Smooth muscle cell (in vitro differentiated cells): ENCODE measurements around the gene PSMC3IP. TPM values are rescaled to one million over a fixed set of nuclear protein-coding genes. Genes with fewer than 3 reads are reported as not detected.

ENCODE experiments used
- polyA plus RNA-seq: library from polyadenylated mRNA; unstranded; fragments of >200 nt; fragmentation: Nextera tagmentation; extraction: Ambion mirVana; gene quantifications from 2 replicates; pipeline ENCODE4 v1.2.1, GENCODE V29; 2016
- total RNA-seq: library from RNA; depleted of rRNA; stranded (reverse); fragments of >200 nt; gene quantifications from 2 replicates; pipeline ENCODE4 v1.2.3, GENCODE V29; 2014

The PSMC3IP gene
- total and polyA plus RNA-seq, 2 experiments from 2014 or later, result 5.3 to 7.7 TPM

Other genes with a start within 250 kb of the PSMC3IP start
- 85.6 and 97.7 TPM in 2 replicates for gene STAT3, start 189.3 kb downstream of the PSMC3IP start, total RNA-seq
- gene STAT3, start 189.3 kb downstream of the PSMC3IP start, polyA plus RNA-seq, result 87.7 and 112 TPM in 2 replicates
- gene CAVIN1, start 154.5 kb downstream of the PSMC3IP start, total RNA-seq, result 116 and 117 TPM in 2 replicates
- 237 and 255 TPM in 2 replicates for gene CAVIN1, start 154.5 kb downstream of the PSMC3IP start, polyA plus RNA-seq
- gene ATP6V0A1, start 118.9 kb downstream of the PSMC3IP start, total RNA-seq, result 31.9 and 54.7 TPM in 2 replicates
- gene ATP6V0A1, start 118.9 kb downstream of the PSMC3IP start, polyA plus RNA-seq, result 27.3 and 34.0 TPM in 2 replicates
- gene NAGLU, start 41.5 kb downstream of the PSMC3IP start, total RNA-seq, result 23.0 and 27.2 TPM in 2 replicates
- 39.9 and 51.6 TPM in 2 replicates for gene NAGLU, start 41.5 kb downstream of the PSMC3IP start, polyA plus RNA-seq
- gene HSD17B1, start 24.8 kb downstream of the PSMC3IP start, total RNA-seq, result 0.40 TPM in 1 of 2 replicates, not detected in the other
- 3.3 and 3.5 TPM in 2 replicates for gene HSD17B1, start 24.8 kb downstream of the PSMC3IP start, polyA plus RNA-seq
- 16.0 and 23.2 TPM in 2 replicates for gene COASY, start 15.6 kb downstream of the PSMC3IP start, total RNA-seq
- gene COASY, start 15.6 kb downstream of the PSMC3IP start, polyA plus RNA-seq, result 65.0 and 68.2 TPM in 2 replicates
- gene MLX, start 10.6 kb downstream of the PSMC3IP start, total RNA-seq, result 21.6 and 30.1 TPM in 2 replicates
- gene MLX, start 10.6 kb downstream of the PSMC3IP start, polyA plus RNA-seq, result 21.1 and 26.4 TPM in 2 replicates
- gene RETREG3, start 31.6 kb upstream of the PSMC3IP start, total RNA-seq, result 40.4 and 67.8 TPM in 2 replicates
- 32.6 and 34.1 TPM in 2 replicates for gene RETREG3, start 31.6 kb upstream of the PSMC3IP start, polyA plus RNA-seq
- gene TUBG1, start 32.0 kb upstream of the PSMC3IP start, total RNA-seq, result 31.6 and 38.7 TPM in 2 replicates
- 91.2 and 102 TPM in 2 replicates for gene TUBG1, start 32.0 kb upstream of the PSMC3IP start, polyA plus RNA-seq
- 23.1 and 28.2 TPM in 2 replicates for gene TUBG2, start 81.6 kb upstream of the PSMC3IP start, total RNA-seq
- gene TUBG2, start 81.6 kb upstream of the PSMC3IP start, polyA plus RNA-seq, result 42.3 and 54.6 TPM in 2 replicates
- gene PLEKHH3, start 99.3 kb upstream of the PSMC3IP start, total RNA-seq, result 5.0 and 13.3 TPM in 2 replicates
- 23.6 and 23.7 TPM in 2 replicates for gene PLEKHH3, start 99.3 kb upstream of the PSMC3IP start, polyA plus RNA-seq
- 10.1 TPM in 1 of 2 replicates, not detected in the other for gene CCR10, start 104.1 kb upstream of the PSMC3IP start, total RNA-seq
- 2.0 and 3.8 TPM in 2 replicates for gene CCR10, start 104.1 kb upstream of the PSMC3IP start, polyA plus RNA-seq
- gene CNTNAP1, start 104.8 kb upstream of the PSMC3IP start, total RNA-seq, result 7.1 and 9.5 TPM in 2 replicates
- 2.0 and 4.5 TPM in 2 replicates for gene CNTNAP1, start 104.8 kb upstream of the PSMC3IP start, polyA plus RNA-seq
- 15.6 and 19.4 TPM in 2 replicates for gene EZH1, start 167.3 kb upstream of the PSMC3IP start, total RNA-seq
- gene EZH1, start 167.3 kb upstream of the PSMC3IP start, polyA plus RNA-seq, result 8.0 and 10.0 TPM in 2 replicates
- 8.6 and 8.9 TPM in 2 replicates for gene RAMP2, start 183.5 kb upstream of the PSMC3IP start, total RNA-seq
- 22.0 and 25.7 TPM in 2 replicates for gene RAMP2, start 183.5 kb upstream of the PSMC3IP start, polyA plus RNA-seq
- 91.0 and 108 TPM in 2 replicates for gene VPS25, start 195.7 kb upstream of the PSMC3IP start, total RNA-seq
- 129 and 139 TPM in 2 replicates for gene VPS25, start 195.7 kb upstream of the PSMC3IP start, polyA plus RNA-seq
- gene WNK4, start 202.9 kb upstream of the PSMC3IP start, total RNA-seq, result 0.22 and 0.49 TPM in 2 replicates
- gene WNK4, start 202.9 kb upstream of the PSMC3IP start, polyA plus RNA-seq, result 0.39 TPM in 1 of 2 replicates, not detected in the other
- 71.1 and 106 TPM in 2 replicates for gene COA3, start 221.0 kb upstream of the PSMC3IP start, total RNA-seq
- gene COA3, start 221.0 kb upstream of the PSMC3IP start, polyA plus RNA-seq, result 127 and 147 TPM in 2 replicates
- gene CNTD1, start 221.1 kb upstream of the PSMC3IP start, total RNA-seq, result not detected in 2 replicates
- 0.17 and 0.71 TPM in 2 replicates for gene CNTD1, start 221.1 kb upstream of the PSMC3IP start, polyA plus RNA-seq
- gene BECN1, start 246.6 kb upstream of the PSMC3IP start, total RNA-seq, result 57.5 and 66.5 TPM in 2 replicates
- gene BECN1, start 246.6 kb upstream of the PSMC3IP start, polyA plus RNA-seq, result 54.8 and 61.9 TPM in 2 replicates